Suppressor macrophage treated with lipopolysaccharide for 1 hour (primary cell): ENCODE results near the gene ZNHIT2.
A peak's percentile ranks its signal among the peaks of the same experiment; 100 is the strongest.

Source experiments
- DNase-seq, 3 donors: peaks; one replicate each; pipeline ENCODE4 v3.0.0-alpha.2; 2020 to 2022

ZNHIT2 gene

DNA sequence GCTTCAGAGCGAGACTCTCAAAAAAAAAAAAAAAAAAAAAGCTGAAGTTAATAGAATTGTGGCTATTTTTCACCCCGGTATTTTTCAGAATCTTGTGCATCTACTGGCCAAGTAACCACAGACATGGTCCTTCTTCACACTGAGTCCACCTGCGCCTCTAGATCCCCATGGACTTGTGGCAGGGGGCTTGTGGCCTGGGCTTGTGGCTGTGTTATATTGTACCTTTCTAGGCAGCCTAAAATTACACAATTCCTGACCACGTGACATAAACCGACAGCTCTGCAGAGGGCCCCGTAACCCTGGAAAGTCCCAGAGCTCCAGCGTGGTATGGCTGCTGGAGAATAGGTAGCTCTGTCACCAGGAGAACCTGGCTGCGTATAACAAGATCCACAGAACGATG lies 48.3 kb downstream of the ZNHIT2 start:
- peak; percentile 36 to 63 (median 56) for DNase-seq

- no peak for DNase-seq
These were observed 50.1 kb downstream of the ZNHIT2 start for GRCh38 chr11:65067446-65067845.

DNA sequence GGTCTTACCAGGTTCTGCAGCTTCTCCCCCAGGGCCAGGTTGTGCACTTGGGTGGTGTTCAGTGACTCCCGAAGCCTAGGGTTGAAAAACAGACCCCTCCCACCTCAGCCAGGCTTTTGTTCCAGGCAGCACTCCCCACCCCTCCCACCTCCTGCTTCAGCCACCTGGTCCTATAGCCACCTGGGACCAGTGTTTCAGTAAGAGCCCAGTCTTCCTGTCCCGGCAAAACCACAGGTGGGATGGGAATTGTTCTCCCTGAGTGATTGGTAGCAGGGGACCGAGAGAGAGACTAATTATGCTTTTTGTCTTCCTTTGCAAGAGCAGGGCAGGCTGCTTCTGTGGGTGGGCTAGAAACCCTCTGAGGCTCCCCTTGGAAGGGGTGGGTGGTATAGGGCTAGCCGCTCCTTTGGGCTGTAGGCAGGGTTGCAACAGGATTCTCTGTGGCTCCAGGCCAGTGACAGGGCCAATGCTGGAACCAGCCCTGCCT lies 50.7 kb downstream of the ZNHIT2 start:
- DNase-seq = no peak
